ENCODE measurements around the gene STAT4. TPM values are rescaled to one million over a fixed set of nuclear protein-coding genes. Genes with fewer than 3 reads are reported as not detected.

STAT4 gene
- total RNA-seq, 1 donor from 2014 or later, result 1.6 TPM

GRCh38 chr2:190987938-190988337 is 162.9 kb downstream of the STAT4 start:
- no peak for DNase-seq (ENCODE audit: low read depth)
- TF ChIP-seq CTCF (conservative IDR thresholded peaks at IDR 0.05; ENCODE audit: low read depth, low read length), result no peak
- no peak overlapping the region for H3K4me3 ChIP-seq (ENCODE audit: low read depth, low read length)

GRCh38 chr2:190987116-190987515 is 163.7 kb downstream of the STAT4 start:
- no peak for TF ChIP-seq CTCF (conservative IDR thresholded peaks at IDR 0.05; ENCODE audit: low read depth, low read length)
- no peak overlapping the region for H3K4me3 ChIP-seq (ENCODE audit: low read depth, low read length)
- no peak for DNase-seq (ENCODE audit: low read depth)

GRCh38 chr2:190986221-190986953 is 164.4 kb downstream of the STAT4 start:
- no peak for DNase-seq (ENCODE audit: low read depth)
- TF ChIP-seq CTCF (conservative IDR thresholded peaks at IDR 0.05; ENCODE audit: low read depth, low read length), result no peak
- no peak overlapping the region for H3K4me3 ChIP-seq (ENCODE audit: low read depth, low read length)

- no peak for TF ChIP-seq CTCF (conservative IDR thresholded peaks at IDR 0.05; ENCODE audit: low read depth, low read length)
- DNase-seq (ENCODE audit: low read depth), result peak; percentile 36
- no peak overlapping the region for H3K4me3 ChIP-seq (ENCODE audit: low read depth, low read length)
Measured at GRCh38 chr2:190984595-190984994, 166.2 kb downstream of the STAT4 start.

GRCh38 chr2:190982262-190983034 is 168.3 kb downstream of the STAT4 start:
- DNase-seq (ENCODE audit: low read depth), result no peak
- H3K4me3 ChIP-seq (ENCODE audit: low read depth, low read length), result no peak overlapping the region
- TF ChIP-seq CTCF (conservative IDR thresholded peaks at IDR 0.05; ENCODE audit: low read depth, low read length), result no peak

GRCh38 chr2:190981733-190982132 is 169.1 kb downstream of the STAT4 start:
- no peak for TF ChIP-seq CTCF (conservative IDR thresholded peaks at IDR 0.05; ENCODE audit: low read depth, low read length)
- no peak overlapping the region for H3K4me3 ChIP-seq (ENCODE audit: low read depth, low read length)
- DNase-seq (ENCODE audit: low read depth), result no peak

Data from epithelial cell of proximal tubule (primary cell).